B cell (primary cell): ENCODE results near the gene ARMC9. TPM values are rescaled to one million over a fixed set of nuclear protein-coding genes. Genes with fewer than 3 reads are reported as not detected.

Experiments used
- ATAC-seq: fragments of 200-7000 bp; cut with Tn5 transposase; one replicate; pipeline ENCODE4 v1.10.0; 2021; ENCODE audit warnings: low read depth, mild to moderate bottlenecking, moderate number of reproducible peaks, moderate library complexity
- CTCF ChIA-PET: fragments of 350-600 bp; sonication (Branson Sonifier 250); formaldehyde crosslinking; loops from one replicate; lab custom pipeline; 2021; ENCODE audit warnings: antibody characterized with exemption, inconsistent platforms; lab: Charles Lee
- POLR2A ChIA-PET: fragments of 350-600 bp; sonication (Branson Sonifier 250); formaldehyde crosslinking; loops from one replicate; lab custom pipeline; 2021; ENCODE audit warnings: antibody characterized with exemption; lab: Charles Lee
- DNase-seq: peaks from one replicate; pipeline ENCODE4 v3.0.0; 2013
- H2AFZ ChIP-seq: 2 replicates; pipeline ENCODE4 v1.6.1; 2012; ENCODE audit warnings: mild to moderate bottlenecking, low read depth, low read length; ENCODE audit not compliant: insufficient read depth, poor library complexity, severe bottlenecking
- H3K27ac ChIP-seq, 2 donors: 1 replicate in 1 of 2; 2 replicates in 1 of 2; pipeline ENCODE4 v1.5.1; 2012 to 2013; ENCODE audit warnings: low read length in 2 of 2, mild to moderate bottlenecking in 2 of 2, moderate library complexity in 1 of 2
- H3K27me3 ChIP-seq, 4 experiments: fragments of 200-600 bp in 1 of 4; sonication (generic) in 1 of 4; replicated peaks in 1 of 4; 1 replicate in 2 of 4; 2 replicates in 2 of 4; pipeline versions ENCODE4 v1.6.1 to v1.7.0; 2013 to 2016; ENCODE audit warnings: low read length in 3 of 4, mild to moderate bottlenecking in 2 of 4, mixed read lengths in 1 of 4, moderate library complexity in 1 of 4; ENCODE audit not compliant: insufficient read depth in 4 of 4, control insufficient read depth in 3 of 4; ENCODE audit errors: control extremely low read depth in 1 of 4
- H3K36me3 ChIP-seq, 2 experiments: replicated peaks in 1 of 2; 1 replicate in 1 of 2; 2 replicates in 1 of 2; pipeline versions ENCODE4 v1.6.1 to v1.7.1; 2013; ENCODE audit warnings: low read length in 1 of 2; ENCODE audit not compliant: insufficient read depth in 2 of 2, control insufficient read depth in 1 of 2; ENCODE audit errors: control extremely low read depth in 1 of 2, extremely low read depth in 1 of 2
- H3K4me1 ChIP-seq, 2 donors: fragments of 200-600 bp in 1 of 2; sonication (generic) in 1 of 2; 1 replicate in 1 of 2; 2 replicates in 1 of 2; pipeline versions ENCODE4 v1.5.1 to v1.6.1; 2013 to 2017; ENCODE audit warnings: low read length in 2 of 2; ENCODE audit not compliant: control insufficient read depth in 2 of 2, insufficient read depth in 2 of 2
- H3K4me2 ChIP-seq: replicated peaks from 2 replicates; pipeline ENCODE3; 2012; ENCODE audit warnings: mild to moderate bottlenecking, low read depth, low read length; ENCODE audit not compliant: poor library complexity, severe bottlenecking
- H3K4me3 ChIP-seq, 5 experiments: fragments of 200-600 bp in 1 of 5; sonication (generic) in 1 of 5; 1 replicate in 3 of 5; 2 replicates in 2 of 5; pipeline versions ENCODE4 v1.5.1 to v1.7.0; 2011 to 2016; ENCODE audit warnings: low read length in 4 of 5, mild to moderate bottlenecking in 4 of 5, low read depth in 2 of 5, control low read depth in 1 of 5, moderate library complexity in 1 of 5; ENCODE audit not compliant: insufficient read depth in 1 of 5; ENCODE audit errors: control extremely low read depth in 1 of 5, extremely low read depth in 1 of 5
- H3K79me2 ChIP-seq: fragments of 200-600 bp; sonication (generic); one replicate; pipeline ENCODE4 v1.6.0; 2016; ENCODE audit warnings: low read length; ENCODE audit not compliant: control insufficient read depth, insufficient read depth
- H3K9ac ChIP-seq: fragments of 200-600 bp; sonication (generic); 2 replicates; pipeline ENCODE4 v1.6.1; 2017; ENCODE audit warnings: mild to moderate bottlenecking, low read length, moderate library complexity
- H3K9me3 ChIP-seq, 3 donors: one replicate each; pipeline versions ENCODE4 v1.6.1 to v1.7.1; 2013; ENCODE audit warnings: low read length in 2 of 3; ENCODE audit not compliant: control insufficient read depth in 2 of 3, insufficient read depth in 1 of 3; ENCODE audit errors: control extremely low read depth in 1 of 3
- H4K20me1 ChIP-seq: 2 replicates; pipeline ENCODE4 v1.6.0; 2012; ENCODE audit warnings: mild to moderate bottlenecking, low read length; ENCODE audit not compliant: insufficient read depth, control insufficient read depth, poor library complexity, severe bottlenecking
- H3K27ac Mint-ChIP-seq: one replicate; pipeline ENCODE4 v1.8.0; 2021; ENCODE audit warnings: mixed read lengths
- H3K27me3 Mint-ChIP-seq: one replicate; pipeline ENCODE4 v1.8.0; 2021; ENCODE audit warnings: mixed read lengths
- H3K4me1 Mint-ChIP-seq: one replicate; pipeline ENCODE4 v1.8.0; 2021; ENCODE audit warnings: mixed read lengths
- H3K4me3 Mint-ChIP-seq: one replicate; pipeline ENCODE4 v1.8.0; 2021; ENCODE audit warnings: mixed read lengths
- H3K9me3 Mint-ChIP-seq: one replicate; pipeline ENCODE4 v1.8.0; 2022; ENCODE audit warnings: mixed read lengths; ENCODE audit not compliant: insufficient read depth
- CTCF ChIP-seq: fragments of 200-600 bp; IDR thresholded peaks from one replicate; pipeline ENCODE4 v1.8.0; 2022; ENCODE audit warnings: antibody characterized with exemption, mild to moderate bottlenecking
- EZH2 ChIP-seq: IDR thresholded peaks from 2 replicates; pipeline ENCODE4 v1.6.1; 2012; ENCODE audit warnings: borderline replicate concordance, low read depth, mild to moderate bottlenecking, moderate library complexity, low read length; ENCODE audit not compliant: insufficient read depth, poor library complexity, severe bottlenecking
- WGBS: methylation state at CpG from one replicate; pipeline ENCODE4 v1.1.5; 2013; ENCODE audit warnings: missing lambda C conversion rate; ENCODE audit not compliant: insufficient coverage; 5-methylcytosine and 5-hydroxymethylcytosine counted together
- intact Hi-C: fragments of 100-400 bp; cut with micrococcal nuclease; formaldehyde crosslinking; loops from one replicate; pipeline ENCODE4 v1.10.0; 2022
- polyA plus RNA-seq: library from polyadenylated mRNA; depleted of rRNA; stranded (reverse); fragments of >200 nt; gene quantifications from 2 replicates; pipeline ENCODE4 v1.2.3, GENCODE V29; 2012
- total RNA-seq, 2 donors: library from RNA; stranded (reverse); fragments of 120-200 nt in 1 of 2; gene quantifications; 1 replicate in 1 of 2; 2 replicates in 1 of 2; pipeline versions ENCODE4 v1.2.3 to v1.2.4, GENCODE V29; 2013 to 2022

Gene ARMC9
- total and polyA plus RNA-seq, 2 donors (not counting 1 experiment from before 2014, with no cell fraction given): 0.40 to 5.4 TPM

GRCh38 chr2:231241755-231242507 is 43.5 kb downstream of the ARMC9 start:
- H3K9ac ChIP-seq: no peak overlapping the region
- H3K4me1 Mint-ChIP-seq: no peaks in the 10 kb centered on the region
- no peak overlapping the region for H3K4me3 Mint-ChIP-seq
- no peak overlapping the region for H3K27ac ChIP-seq
- no peak overlapping the region for H2AFZ ChIP-seq
- H3K79me2 ChIP-seq: no peaks in the 10 kb centered on the region
- intact Hi-C loops: no loop called here
- TF ChIP-seq EZH2: no peak
- TF ChIP-seq CTCF: no peak
- H3K9me3 ChIP-seq: no peaks in the 10 kb centered on the region
- H3K36me3 ChIP-seq: no peaks in the 10 kb centered on the region
- no peaks in the 10 kb centered on the region for H4K20me1 ChIP-seq
- no peak for ATAC-seq
- H3K27me3 ChIP-seq: no peaks in the 10 kb centered on the region
- H3K9me3 Mint-ChIP-seq: no peaks in the 10 kb centered on the region
- no peaks in the 10 kb centered on the region for H3K27me3 Mint-ChIP-seq
- 62% methylated on average over 6 of the region's 7 CpGs for WGBS
- no peak overlapping the region for H3K27ac Mint-ChIP-seq
- ChIA-PET POLR2A (interaction anchor here (0.7 kb wide), 1 partner anchor 62 kb away, joined by 4 read pairs; no protein-coding TSS in a partner anchor), CTCF (interaction anchor here (1.1 kb wide), 1 partner anchor 171 kb away, joined by 4 read pairs; no protein-coding TSS in a partner anchor)
- H3K4me1 ChIP-seq: no peaks in the 10 kb centered on the region
- DNase-seq: no peak
- no peak overlapping the region for H3K4me2 ChIP-seq
- H3K4me3 ChIP-seq: no peak overlapping the region

GRCh38 chr2:231243866-231244265 is 45.4 kb downstream of the ARMC9 start:
- Histone ChIP-seq H4K20me1 (no peaks in the 10 kb centered on the region), H3K27me3 (no peaks in the 10 kb centered on the region), H2AFZ (no peak overlapping the region), H3K4me3 (no peak overlapping the region), H3K9me3 (no peaks in the 10 kb centered on the region), H3K9ac (no peak overlapping the region), H3K4me2 (no peak overlapping the region), H3K4me1 (no peaks in the 10 kb centered on the region), H3K36me3 (no peaks in the 10 kb centered on the region), H3K79me2 (no peaks in the 10 kb centered on the region), H3K27ac (no peak overlapping the region)
- no peak overlapping the region for H3K27ac Mint-ChIP-seq
- no CpG with 5 or more reads among the region's 7 CpGs for WGBS
- intact Hi-C loops: loop anchor here (2.0 kb wide), 1 partner anchor 169 kb away; no protein-coding TSS in a partner anchor
- H3K27me3 Mint-ChIP-seq: no peaks in the 10 kb centered on the region
- no peak for TF ChIP-seq EZH2
- no peak for TF ChIP-seq CTCF
- no peaks in the 10 kb centered on the region for H3K9me3 Mint-ChIP-seq
- POLR2A ChIA-PET: no interaction called here
- H3K4me1 Mint-ChIP-seq: no peaks in the 10 kb centered on the region
- no peak for DNase-seq
- CTCF ChIA-PET: interaction anchor here (0.6 to 3.0 kb wide), 11 partner anchors 16 to 208 kb away, joined by 3 to 12 read pairs (median 5); no protein-coding TSS in a partner anchor
- ATAC-seq: no peak
- H3K4me3 Mint-ChIP-seq: no peak overlapping the region
